Pancreas (tissue), 10 donors: ENCODE measurements around the gene ROPN1. TPM values are rescaled to one million over a fixed set of nuclear protein-coding genes. Genes with fewer than 3 reads are reported as not detected.
"Not testable (repeated sequence)": the region's sequence is repeated elsewhere in the genome, so short reads cannot be mapped to it uniquely, and the experiment has no call there.

ENCODE experiments used
- ATAC-seq, 4 donors: fragments of 200-7000 bp; cut with Tn5 transposase; one replicate each; pipeline versions ENCODE4 v1.8.0 to v1.9.1; 2020; ENCODE audit warnings: mild to moderate bottlenecking in 4 of 4, moderate library complexity in 4 of 4
- DNase-seq, 6 donors: peaks; one replicate each; pipeline ENCODE4 v3.0.0-alpha.2; 2020
- FAIRE-seq: peaks from 2 replicates; lab custom pipeline; 2012; peaks lifted over from hg19 to GRCh38; lab: Jason Lieb, UNC
- H3K27ac ChIP-seq, 4 donors: fragments of 200-600 bp; sonication (generic); 1 replicate in 3 of 4; 2 replicates in 1 of 4; pipeline versions ENCODE4 v1.5.0 to v1.8.0; 2020
- H3K27me3 ChIP-seq, 4 donors: fragments of 200-600 bp; one replicate each; pipeline ENCODE4 v1.8.0; 2021
- H3K36me3 ChIP-seq, 3 donors: fragments of 200-600 bp; sonication (generic) in 1 of 3; one replicate each; pipeline versions ENCODE4 v1.5.0 to v1.8.0; 2020 to 2021
- H3K4me1 ChIP-seq, 3 donors: fragments of 200-600 bp; one replicate each; pipeline ENCODE4 v1.8.0; 2021
- H3K4me3 ChIP-seq, 4 donors: fragments of 200-600 bp; sonication (generic) in 2 of 4; one replicate each; pipeline versions ENCODE4 v1.5.0 to v1.8.0; 2020 to 2021
- H3K9me3 ChIP-seq, 4 donors: fragments of 200-600 bp; one replicate each; pipeline ENCODE4 v1.8.0; 2021
- CTCF ChIP-seq, 4 donors: fragments of 200-600 bp; sonication (generic) in 3 of 4; IDR thresholded peaks; one replicate each; pipeline versions ENCODE4 v1.5.0 to v1.8.0; 2021; ENCODE audit warnings: antibody characterized with exemption in 4 of 4
- WGBS, 2 donors: extraction: QIAGEN DNeasy Blood & Tissue Kit; methylation state at CpG; one replicate each; pipeline ENCODE4 v1.1.7; 2013; 5-methylcytosine and 5-hydroxymethylcytosine counted together
- intact Hi-C, 3 donors: fragments of 100-400 bp; cut with DNase I; formaldehyde crosslinking; loops; one replicate each; pipeline versions ENCODE4 v1.11.1 to v1.14.2; 2022
- polyA plus RNA-seq, 2 donors: library from polyadenylated mRNA; stranded (reverse); fragments of 200-250 nt; gene quantifications; one replicate each; pipeline ENCODE4 v1.2.3, GENCODE V29; 2013
- total RNA-seq, 6 donors: library from RNA; stranded (reverse); fragmentation: NEBNext Ultra II Directional in 4 of 6; extraction: Animal tissue kit (Norgen Biotek cat#: 25700) in 4 of 6; gene quantifications; one replicate each; pipeline versions ENCODE4 v1.2.1 to v1.2.4, GENCODE V29; 2021 to 2023
- donor health status: healthy with polysubstance abuse.
- donor health status: DM: no; HTN: no; CAD: no; lungs with moderate emphysema.
- donor health status: DM: no; HTN: no; CAD: no.
- donor health status: control.
- donor health status: control.
- donor health status: Bipolar disorder and iron deficiency.
- donor health status: DM: yes; HTN: yes; CAD: no.
- donor health status: DM: no; HTN: no; CAD: no.
- donor health status: DM: no; HTN: no; CAD: no.
- donor health status: DM: yes; HTN: yes; CAD: no.

Gene ROPN1
- total and polyA plus RNA-seq, 8 donors, result not detected

GRCh38 chr3:123993818-123994217 is 1.9 kb upstream of the ROPN1 start:
- no peak for DNase-seq
- FAIRE-seq, result no peak
- Histone ChIP-seq H3K9me3 (no peaks in the 10 kb centered on the region), H3K4me3 (no peak overlapping the region), H3K36me3 (no peaks in the 10 kb centered on the region), H3K27me3 (no peaks in the 10 kb centered on the region), H3K27ac (no peak overlapping the region), H3K4me1 (no peaks in the 10 kb centered on the region)
- intact Hi-C loops, result no loop called here
- no peak for TF ChIP-seq CTCF (IDR thresholded peaks at IDR 0.05)
- ATAC-seq, result no peak
- WGBS, 2 donors, result 71 to 84% methylated on average over 1 of the region's 1 CpG

GRCh38 chr3:123986427-123986826 is 5.5 kb downstream of the ROPN1 start:
- no peak for ATAC-seq
- Histone ChIP-seq H3K4me3 (no peak overlapping the region), H3K4me1 (no peaks in the 10 kb centered on the region), H3K27ac (no peak overlapping the region), H3K27me3 (no peaks in the 10 kb centered on the region), H3K9me3 (no peaks in the 10 kb centered on the region), H3K36me3 (no peaks in the 10 kb centered on the region)
- TF ChIP-seq CTCF (IDR thresholded peaks at IDR 0.05), result no peak
- 69 to 71% methylated on average over 3 of the region's 3 CpGs for WGBS, 2 donors
- no peak for FAIRE-seq
- no peak for DNase-seq
- intact Hi-C loops, result loop anchor here in 1 of 3 donors (10.0 kb wide), 1 partner anchor 242 kb away; no protein-coding TSS in a partner anchor

- TF ChIP-seq CTCF (IDR thresholded peaks at IDR 0.05), result no peak
- Histone ChIP-seq H3K36me3 (no peaks in the 10 kb centered on the region), H3K9me3 (no peaks in the 10 kb centered on the region), H3K4me3 (no peak overlapping the region), H3K27ac (no peak overlapping the region), H3K4me1 (no peaks in the 10 kb centered on the region), H3K27me3 (peaks cover 0 to 8% (median 0%) of the 10 kb centered on the region in 4 donors)
- FAIRE-seq, result no peak
- intact Hi-C loops, result loop anchor here in 1 of 3 donors (10.0 kb wide), 1 partner anchor 240 kb away; no protein-coding TSS in a partner anchor
- no peak for ATAC-seq
- no peak for DNase-seq
- 74 to 82% methylated on average over 3 of the region's 3 CpGs for WGBS, 2 donors
Measured at GRCh38 chr3:123984957-123985356, 7.0 kb downstream of the ROPN1 start.

- Histone ChIP-seq H3K27me3 (peaks cover 0 to 8% (median 0%) of the 10 kb centered on the region in 4 donors), H3K4me3 (no peak overlapping the region), H3K9me3 (no peaks in the 10 kb centered on the region), H3K36me3 (no peaks in the 10 kb centered on the region), H3K27ac (no peak overlapping the region), H3K4me1 (no peaks in the 10 kb centered on the region)
- DNase-seq (no peak), FAIRE-seq (no peak), ATAC-seq (no peak)
- 92 to 97% methylated on average over 1 of the region's 1 CpG for WGBS, 2 donors
- intact Hi-C loops, result loop anchor here in 1 of 3 donors (10.0 kb wide), 1 partner anchor 240 kb away; no protein-coding TSS in a partner anchor
- TF ChIP-seq CTCF (IDR thresholded peaks at IDR 0.05), result no peak
Measured at GRCh38 chr3:123984350-123984749, 7.6 kb downstream of the ROPN1 start.

- not testable (repeated sequence) for FAIRE-seq, H3K4me3 ChIP-seq, ATAC-seq, H3K27ac ChIP-seq, H3K27me3 ChIP-seq, DNase-seq, H3K9me3 ChIP-seq, H3K36me3 ChIP-seq, H3K4me1 ChIP-seq
- intact Hi-C loops, result loop anchor here in 1 of 3 donors (10.0 kb wide), 1 partner anchor 237 kb away; no protein-coding TSS in a partner anchor
- WGBS, 2 donors, result 63 to 68% methylated on average over 4 of the region's 4 CpGs
Measured at GRCh38 chr3:123981317-123981716, 10.6 kb downstream of the ROPN1 start.
